Esophagus muscularis mucosa (tissue), 4 donors: ENCODE measurements around the gene C12orf43. TPM values are rescaled to one million over a fixed set of nuclear protein-coding genes. Genes with fewer than 3 reads are reported as not detected.

Experiments
- DNase-seq: peaks from one replicate; pipeline ENCODE4 v3.0.0-alpha.2; 2017; ENCODE audit errors: extremely low spot score
- H3K27ac ChIP-seq, 4 donors: fragments of 200-600 bp; sonication (generic); replicated peaks in 1 of 4; 1 replicate in 3 of 4; 2 replicates in 1 of 4; pipeline ENCODE4 v1.5.1; 2016 to 2019; ENCODE audit warnings: mild to moderate bottlenecking in 1 of 4
- H3K27me3 ChIP-seq, 4 donors: fragments of 200-600 bp; sonication (generic); one replicate each; pipeline versions ENCODE4 v1.5.1 to v1.6.0; 2016 to 2019
- H3K36me3 ChIP-seq, 4 donors: fragments of 200-600 bp; sonication (generic); one replicate each; pipeline ENCODE4 v1.5.1; 2016 to 2019
- H3K4me1 ChIP-seq, 4 donors: fragments of 200-600 bp; sonication (generic); one replicate each; pipeline ENCODE4 v1.5.1; 2016 to 2019
- H3K4me3 ChIP-seq, 4 donors: fragments of 200-600 bp; sonication (generic); 1 replicate in 2 of 4; 2 replicates in 2 of 4; pipeline ENCODE4 v1.5.1; 2016 to 2019; ENCODE audit warnings: mild to moderate bottlenecking in 4 of 4, moderate library complexity in 1 of 4
- H3K9me3 ChIP-seq, 4 donors: fragments of 200-600 bp; sonication (generic); 1 replicate in 3 of 4; 2 replicates in 1 of 4; pipeline ENCODE4 v1.5.1; 2016 to 2019
- CTCF ChIP-seq, 3 experiments: fragments of 200-600 bp in 2 of 3; fragments of 450-650 bp in 1 of 3; sonication (generic) in 2 of 3; IDR thresholded peaks; one replicate each; pipeline ENCODE4 v1.5.1; 2017 to 2019; ENCODE audit warnings: antibody characterized with exemption in 3 of 3, mild to moderate bottlenecking in 2 of 3, moderate library complexity in 1 of 3
- EP300 ChIP-seq: sonication (generic); formaldehyde crosslinking; IDR thresholded peaks from one replicate; pipeline ENCODE4 v1.6.1; 2017; ENCODE audit warnings: antibody characterized with exemption
- POLR2A ChIP-seq: fragments of 450-650 bp; IDR thresholded peaks from one replicate; pipeline ENCODE4 v1.6.1; 2017; ENCODE audit warnings: antibody characterized with exemption, moderate library complexity, mild to moderate bottlenecking, low read depth
- POLR2AphosphoS5 ChIP-seq, 2 donors: sonication (generic); formaldehyde crosslinking; IDR thresholded peaks; one replicate each; pipeline ENCODE4 v1.6.1; 2017; ENCODE audit warnings: antibody characterized with exemption in 2 of 2
- WGBS: methylation state at CpG from one replicate; pipeline ENCODE4 v1.1.5; 2018; 5-methylcytosine and 5-hydroxymethylcytosine counted together
- intact Hi-C: fragments of 100-400 bp; cut with DNase I; formaldehyde crosslinking; loops from one replicate; pipeline ENCODE4 v1.15.1; 2023
- total RNA-seq, 4 donors: library from RNA; depleted of rRNA; stranded (reverse); fragments of >200 nt; gene quantifications; one replicate each; pipeline versions ENCODE4 v1.1.0 to v1.2.1, GENCODE V29; 2016

C12orf43 gene
- total RNA-seq, 4 donors from 2014 or later = 14.5 to 22.6 (median 18.5) TPM

- no peak for DNase-seq
- H3K36me3 ChIP-seq = peaks cover 0 to 5% (median 0%) of the 10 kb centered on the region in 4 donors
- H3K9me3 ChIP-seq = no peaks in the 10 kb centered on the region
- no peak overlapping the region for H3K27ac ChIP-seq
- peaks cover 0 to 25% (median 0%) of the 10 kb centered on the region in 4 donors for H3K27me3 ChIP-seq
- 81% methylated on average over 10 of the region's 10 CpGs for WGBS
- intact Hi-C loops = no loop called here
- H3K4me1 ChIP-seq = peaks cover 0 to 4% (median 0%) of the 10 kb centered on the region in 4 donors
- no peak overlapping the region for H3K4me3 ChIP-seq
- TF ChIP-seq POLR2A (no peak), CTCF (IDR thresholded peaks at IDR 0.05) (no peak), EP300 (no peak), POLR2AphosphoS5 (IDR thresholded peaks at IDR 0.05) (no peak)
Measured at GRCh38 chr12:121033625-121034349, 17.5 kb upstream of the C12orf43 start.

- Histone ChIP-seq H3K4me3 (no peak overlapping the region), H3K36me3 (peaks cover 0 to 5% (median 2%) of the 10 kb centered on the region in 4 donors), H3K4me1 (no peaks in the 10 kb centered on the region), H3K27me3 (peaks cover 0 to 5% (median 0%) of the 10 kb centered on the region in 4 donors), H3K9me3 (no peaks in the 10 kb centered on the region), H3K27ac (no peak overlapping the region)
- TF ChIP-seq CTCF (IDR thresholded peaks at IDR 0.05) (no peak), POLR2A (no peak), EP300 (no peak), POLR2AphosphoS5 (IDR thresholded peaks at IDR 0.05) (no peak)
- intact Hi-C loops = no loop called here
- whole genome bisulfite sequencing = 72% methylated on average over 10 of the region's 10 CpGs
- no peak for DNase-seq
Measured at GRCh38 chr12:121030576-121031212, 14.4 kb upstream of the C12orf43 start.

GRCh38 chr12:121026274-121027045 lies 10.2 kb upstream of the C12orf43 start:
- Histone ChIP-seq H3K4me3 (no peak overlapping the region), H3K9me3 (no peaks in the 10 kb centered on the region), H3K4me1 (no peaks in the 10 kb centered on the region), H3K27ac (no peak overlapping the region), H3K27me3 (no peaks in the 10 kb centered on the region), H3K36me3 (peaks cover 0 to 5% (median 2%) of the 10 kb centered on the region in 4 donors)
- intact Hi-C loops = no loop called here
- TF ChIP-seq EP300 (no peak), POLR2A (no peak), CTCF (IDR thresholded peaks at IDR 0.05) (no peak), POLR2AphosphoS5 (IDR thresholded peaks at IDR 0.05) (no peak)
- WGBS = 85% methylated on average over 10 of the region's 10 CpGs
- no peak for DNase-seq

- Histone ChIP-seq H3K4me3 (no peak overlapping the region), H3K9me3 (no peaks in the 10 kb centered on the region), H3K36me3 (peaks cover 0 to 5% (median 2%) of the 10 kb centered on the region in 4 donors), H3K4me1 (no peaks in the 10 kb centered on the region), H3K27ac (no peak overlapping the region), H3K27me3 (no peaks in the 10 kb centered on the region)
- TF ChIP-seq POLR2AphosphoS5 (IDR thresholded peaks at IDR 0.05) (no peak), EP300 (no peak), POLR2A (no peak), CTCF (IDR thresholded peaks at IDR 0.05) (no peak)
- WGBS = 95% methylated on average over 11 of the region's 11 CpGs
- intact Hi-C loops = no loop called here
- no peak for DNase-seq
Measured at GRCh38 chr12:121025442-121026226, 9.3 kb upstream of the C12orf43 start.
